A549 (cell line): ENCODE data around the gene NAV2. TPM values are rescaled to one million over a fixed set of nuclear protein-coding genes. Genes with fewer than 3 reads are reported as not detected.
A peak's percentile ranks its signal among the peaks of the same experiment; 100 is the strongest.

Experiments
- ATAC-seq, 2 experiments: fragments of 200-7000 bp in 1 of 2; fragments of >200 bp in 1 of 2; cut with Nextera tagmentation in 1 of 2; cut with Tn5 transposase in 1 of 2; 3 replicates each; pipeline versions ENCODE4 v1.8.0 to v1.9.1; 2018 to 2020; ENCODE audit warnings: mild to moderate bottlenecking in 1 of 2, moderate library complexity in 1 of 2
- CTCF ChIA-PET: fragments of 300-600 bp; sonication (Branson Sonifier 250); formaldehyde crosslinking; extraction: SDS; loops from one replicate; lab custom pipeline; 2021; ENCODE audit warnings: antibody characterized with exemption, inconsistent platforms; lab: Yijun Ruan, JAX
- POLR2A ChIA-PET: fragments of 350-600 bp; formaldehyde crosslinking; extraction: SDS; loops from one replicate; lab custom pipeline; 2021; ENCODE audit warnings: antibody characterized with exemption, inconsistent platforms; lab: Yijun Ruan, JAX
- DNase-seq, 2 experiments: peaks; one replicate each; pipeline versions ENCODE4 v3.0.0 to v3.0.0-alpha.2; 2011 to 2016; ENCODE audit warnings: low read depth in 1 of 2, low spot score in 1 of 2
- FAIRE-seq: peaks from 2 replicates; lab custom pipeline; 2011; peaks lifted over from hg19 to GRCh38; lab: Jason Lieb, UNC
- H3K27ac ChIP-seq, 2 experiments: fragments of >200 bp; sonication (Bioruptor Twin); formaldehyde crosslinking; 3 replicates each; pipeline ENCODE4 v1.5.1; 2016 to 2017
- H3K4me1 ChIP-seq: fragments of >200 bp; sonication (Bioruptor Twin); formaldehyde crosslinking; 3 replicates; pipeline ENCODE4 v1.6.1; 2016
- H3K4me2 ChIP-seq: fragments of >200 bp; sonication (Bioruptor Twin); formaldehyde crosslinking; 3 replicates; pipeline ENCODE4 v1.6.1; 2016
- H3K4me3 ChIP-seq: fragments of >200 bp; sonication (Bioruptor Twin); formaldehyde crosslinking; 3 replicates; pipeline ENCODE4 v1.5.1; 2016
- H3K9me3 ChIP-seq: fragments of >200 bp; sonication (Bioruptor Twin); formaldehyde crosslinking; 3 replicates; pipeline ENCODE4 v1.6.1; 2016
- CBX2 ChIP-seq: fragments of 200-600 bp; sonication (generic); IDR thresholded peaks from 2 replicates; pipeline ENCODE4 v1.6.1; 2016; ENCODE audit warnings: low read depth, mild to moderate bottlenecking, borderline replicate concordance
- CEBPB ChIP-seq, 2 experiments: fragments of >200 bp in 1 of 2; sonication (Bioruptor Twin) in 1 of 2; formaldehyde crosslinking in 1 of 2; IDR thresholded peaks; 2 replicates each; pipeline ENCODE4 v1.6.1; 2012 to 2016
- EP300 ChIP-seq, 2 experiments: fragments of >200 bp; sonication (Bioruptor Twin); formaldehyde crosslinking; IDR thresholded peaks; 2 replicates in 1 of 2; 3 replicates in 1 of 2; pipeline ENCODE4 v1.6.1; 2016 to 2017
- ESRRA ChIP-seq: fragments of 150-350 bp; IDR thresholded peaks from 2 replicates; pipeline ENCODE4 v1.6.1; 2014; ENCODE audit warnings: mild to moderate bottlenecking, low read length, borderline replicate concordance
- FOSB ChIP-seq: fragments of 250-450 bp; sonication (Bioruptor Pico); IDR thresholded peaks from 2 replicates; pipeline ENCODE4 v1.5.0; 2020; ENCODE audit warnings: mild to moderate bottlenecking, moderate library complexity
- FOSL2 ChIP-seq, 2 experiments: fragments of 450-650 bp in 1 of 2; fragments of >200 bp in 1 of 2; sonication (Bioruptor Twin) in 1 of 2; formaldehyde crosslinking; IDR thresholded peaks; 2 replicates each; pipeline versions ENCODE4 v1.5.0 to v1.6.1; 2016 to 2020; ENCODE audit warnings: mild to moderate bottlenecking in 1 of 2, moderate library complexity in 1 of 2
- FOXS1 ChIP-seq: fragments of 250-450 bp; sonication (Bioruptor Pico); IDR thresholded peaks from 2 replicates; pipeline ENCODE4 v1.5.0; 2020; ENCODE audit warnings: mild to moderate bottlenecking, moderate library complexity
- GATA3 ChIP-seq: IDR thresholded peaks from 2 replicates; pipeline ENCODE4 v1.6.1; 2012; ENCODE audit warnings: borderline replicate concordance
- HDAC2 ChIP-seq: fragments of 200-600 bp; sonication (generic); IDR thresholded peaks from 2 replicates; pipeline ENCODE4 v1.6.1; 2016
- HOXA7 ChIP-seq: fragments of 250-450 bp; sonication (Bioruptor Pico); IDR thresholded peaks from 2 replicates; pipeline ENCODE4 v1.5.0; 2020; ENCODE audit warnings: mild to moderate bottlenecking, moderate library complexity
- HOXB5 ChIP-seq: fragments of 250-450 bp; sonication (Bioruptor Pico); IDR thresholded peaks from 2 replicates; pipeline ENCODE4 v1.5.0; 2020; ENCODE audit warnings: mild to moderate bottlenecking, moderate library complexity
- MAZ ChIP-seq: fragments of 150-350 bp; IDR thresholded peaks from 2 replicates; pipeline ENCODE4 v1.6.1; 2014; ENCODE audit warnings: antibody characterized with exemption, low read depth, low read length, borderline replicate concordance
- NFE2L2 ChIP-seq: fragments of 150-350 bp; conservative IDR thresholded peaks from 2 replicates; pipeline ENCODE4 v1.6.1; 2014; ENCODE audit warnings: low read length
- NPAS2 ChIP-seq: fragments of 250-450 bp; sonication (Bioruptor Pico); IDR thresholded peaks from 2 replicates; pipeline ENCODE4 v1.8.0; 2022; ENCODE audit warnings: mild to moderate bottlenecking, moderate library complexity, borderline replicate concordance
- PHF8 ChIP-seq: fragments of 200-600 bp; sonication (generic); IDR thresholded peaks from 2 replicates; pipeline ENCODE4 v1.6.1; 2016; ENCODE audit warnings: low read depth, mild to moderate bottlenecking, antibody characterized with exemption, moderate library complexity, borderline replicate concordance
- POLR2A ChIP-seq: IDR thresholded peaks from 2 replicates; pipeline ENCODE4 v1.6.1; 2012; ENCODE audit warnings: mild to moderate bottlenecking, low read length
- POLR2AphosphoS2 ChIP-seq: conservative IDR thresholded peaks from 2 replicates; pipeline ENCODE4 v1.6.1; 2012; ENCODE audit warnings: low read length, improper control_type of control experiment, inconsistent platforms
- RAD21 ChIP-seq, 2 experiments: fragments of >200 bp in 1 of 2; sonication (Bioruptor Twin) in 1 of 2; formaldehyde crosslinking in 1 of 2; IDR thresholded peaks in 1 of 2; conservative IDR thresholded peaks in 1 of 2; 2 replicates in 1 of 2; 3 replicates in 1 of 2; pipeline ENCODE4 v1.6.1; 2012 to 2018; ENCODE audit warnings: inconsistent platforms in 1 of 2
- RARB ChIP-seq: fragments of 250-450 bp; sonication (Bioruptor Pico); IDR thresholded peaks from 2 replicates; pipeline ENCODE4 v1.8.0; 2021; ENCODE audit warnings: mild to moderate bottlenecking, moderate library complexity
- RCOR1 ChIP-seq: fragments of 150-350 bp; IDR thresholded peaks from 2 replicates; pipeline ENCODE4 v1.6.1; 2014; ENCODE audit warnings: antibody characterized with exemption, low read length, low read depth
- RFX5 ChIP-seq: fragments of 450-650 bp; IDR thresholded peaks from 2 replicates; pipeline ENCODE4 v1.7.1; 2014; ENCODE audit warnings: antibody characterized with exemption, mild to moderate bottlenecking, moderate library complexity
- RNF2 ChIP-seq: fragments of 200-600 bp; sonication (generic); IDR thresholded peaks from 2 replicates; pipeline ENCODE4 v1.6.1; 2016; ENCODE audit warnings: low read depth, mild to moderate bottlenecking, antibody characterized with exemption, moderate library complexity, borderline replicate concordance
- SMC3 ChIP-seq: fragments of >200 bp; sonication (Bioruptor Twin); formaldehyde crosslinking; IDR thresholded peaks from 3 replicates; pipeline ENCODE4 v1.6.1; 2018; ENCODE audit warnings: inconsistent platforms
- SREBF2 ChIP-seq: fragments of 450-650 bp; IDR thresholded peaks from 2 replicates; pipeline ENCODE4 v1.6.1; 2014; ENCODE audit warnings: mild to moderate bottlenecking, moderate library complexity
- TFCP2L1 ChIP-seq: fragments of 250-450 bp; sonication (Bioruptor Pico); IDR thresholded peaks from 2 replicates; pipeline ENCODE4 v1.5.0; 2021; ENCODE audit warnings: mild to moderate bottlenecking
- ZFP36 ChIP-seq: fragments of 450-650 bp; IDR thresholded peaks from 2 replicates; pipeline ENCODE4 v1.6.1; 2014; ENCODE audit warnings: borderline replicate concordance; ENCODE audit not compliant: partially characterized antibody
- ZSCAN20 ChIP-seq: fragments of 250-450 bp; sonication (Bioruptor Pico); IDR thresholded peaks from 2 replicates; pipeline ENCODE4 v1.8.0; 2022; ENCODE audit warnings: mild to moderate bottlenecking, moderate library complexity
- WGBS: methylation state at CpG from one replicate; pipeline ENCODE4 v1.1.6; 2017; ENCODE audit errors: missing lambda C conversion rate; 5-methylcytosine and 5-hydroxymethylcytosine counted together
- polyA plus RNA-seq, 4 experiments: library from polyadenylated mRNA; depleted of rRNA in 3 of 4; stranded (reverse); fragments of >200 nt; fragmentation: RNase III in 1 of 4; extraction: RNeasy Plus Mini Kit Qiagen cat#74134 plus additional on column Dnase treatment in 1 of 4; gene quantifications; 2 replicates in 3 of 4; 3 replicates in 1 of 4; pipeline ENCODE4 v1.2.3, GENCODE V29; 2011 to 2017
- TF ChIP-seq, protein P1 (sequence below): IDR thresholded peaks from 2 replicates; pipeline ENCODE4 v1.6.1; 2012
- TF ChIP-seq, protein P2 (sequence below): fragments of 450-650 bp; IDR thresholded peaks from 2 replicates; pipeline ENCODE4 v1.6.1; 2014; ENCODE audit warnings: antibody characterized with exemption

NAV2 gene
- polyA plus RNA-seq, 2 of the 4 experiments (the other 2 are of a cell fraction), result 4.9 to 19.8 TPM

DNA sequence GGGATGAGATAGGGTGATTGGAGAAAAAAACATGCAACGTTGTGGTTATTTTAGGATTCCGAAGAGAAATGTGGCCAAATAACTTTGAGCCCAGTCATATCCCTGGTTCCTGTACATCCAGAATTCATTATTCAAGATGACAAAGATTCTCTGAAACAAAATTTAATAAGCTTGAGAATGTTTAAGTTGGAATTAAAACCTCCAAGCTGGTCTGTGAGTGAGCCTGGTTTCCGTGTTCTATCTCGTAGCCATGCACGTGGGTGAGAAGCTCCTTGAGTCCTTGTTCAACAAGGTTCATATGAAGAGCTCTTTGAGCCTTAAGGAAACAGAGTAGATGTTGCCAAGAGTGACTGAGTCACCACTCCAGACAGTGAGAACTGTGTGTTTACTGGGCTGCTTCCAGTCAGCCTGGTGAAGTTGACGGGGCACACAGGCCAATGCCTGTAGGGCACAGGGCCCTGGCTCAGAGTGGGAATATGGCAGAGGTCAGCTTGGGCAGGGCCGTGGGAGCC is 206.5 kb downstream of the NAV2 start (continued):
- TF ChIP-seq HOXA7 (CRISPR knock-in tag) (no peak), ESRRA (no peak), HOXB5 (CRISPR knock-in tag) (no peak), GATA3 (peak; percentile 22; the same call in 1 of the 2 replicates), RARB (CRISPR knock-in tag) (no peak), RFX5 (no peak), FOSB (CRISPR knock-in tag) (no peak), FOXS1 (CRISPR knock-in tag) (no peak), POLR2A (no peak), NFE2L2 (no peak)
- TF ChIP-seq, protein P1, sequence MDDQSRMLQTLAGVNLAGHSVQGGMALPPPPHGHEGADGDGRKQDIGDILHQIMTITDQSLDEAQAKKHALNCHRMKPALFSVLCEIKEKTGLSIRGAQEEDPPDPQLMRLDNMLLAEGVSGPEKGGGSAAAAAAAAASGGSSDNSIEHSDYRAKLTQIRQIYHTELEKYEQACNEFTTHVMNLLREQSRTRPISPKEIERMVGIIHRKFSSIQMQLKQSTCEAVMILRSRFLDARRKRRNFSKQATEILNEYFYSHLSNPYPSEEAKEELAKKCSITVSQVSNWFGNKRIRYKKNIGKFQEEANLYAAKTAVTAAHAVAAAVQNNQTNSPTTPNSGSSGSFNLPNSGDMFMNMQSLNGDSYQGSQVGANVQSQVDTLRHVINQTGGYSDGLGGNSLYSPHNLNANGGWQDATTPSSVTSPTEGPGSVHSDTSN, result no peak
- TF ChIP-seq, all 56 proteins: peak for 6

DNA sequence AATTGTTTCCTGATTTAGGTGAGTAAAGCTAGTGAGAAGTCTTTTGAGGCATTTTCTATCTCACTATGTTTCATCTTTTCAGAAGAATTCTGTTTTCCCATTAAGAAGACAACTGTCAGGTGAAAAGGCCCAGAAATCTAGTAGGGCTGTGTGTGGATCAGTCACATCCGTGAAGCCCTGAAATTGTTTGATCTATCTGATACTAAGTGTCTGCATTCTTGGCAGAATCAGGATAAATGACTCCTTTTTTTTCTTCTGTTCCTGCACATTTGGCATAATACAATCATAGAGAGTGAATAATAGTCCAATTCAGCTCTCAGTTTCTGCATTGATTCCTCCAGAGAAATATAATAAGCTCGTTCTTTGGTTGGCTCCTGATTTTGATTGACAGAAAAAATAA is 208.3 kb downstream of the NAV2 start:
- TF ChIP-seq RCOR1 (no peak), POLR2AphosphoS2 (no peak), CEBPB (IDR thresholded peaks at IDR 0.05) (no peak), RAD21 (conservative IDR thresholded peaks at IDR 0.05 in 1 of 2, IDR thresholded peaks at IDR 0.05 in 1 of 2) (no peak), FOSB (CRISPR knock-in tag) (no peak), ZSCAN20 (CRISPR knock-in tag) (no peak), NPAS2 (no peak), EP300 (IDR thresholded peaks at IDR 0.05) (no peak), PHF8 (no peak), TFCP2L1 (no peak), POLR2A (no peak), RNF2 (no peak), HDAC2 (no peak), RARB (CRISPR knock-in tag) (no peak), CBX2 (no peak), MAZ (no peak)
- TF ChIP-seq, all 56 proteins: peak for 0
- CTCF ChIA-PET, result interaction anchor here (0.9 to 5.1 kb wide), 6 partner anchors 15 to 357 kb away, joined by 3 to 32 read pairs (median 9); no protein-coding TSS in a partner anchor
- FAIRE-seq (no peak), ATAC-seq (no peak), DNase-seq (no peak)
- 71% methylated on average over 2 of the region's 2 CpGs for WGBS
- H3K4me2 ChIP-seq, result no peak overlapping the region
- no peaks in the 10 kb centered on the region for H3K9me3 ChIP-seq
- no peak overlapping the region for H3K4me3 ChIP-seq
- H3K4me1 ChIP-seq, result peaks cover 33% of the 10 kb centered on the region
- H3K27ac ChIP-seq, result no peak overlapping the region
- POLR2A ChIA-PET, result no interaction called here

DNA sequence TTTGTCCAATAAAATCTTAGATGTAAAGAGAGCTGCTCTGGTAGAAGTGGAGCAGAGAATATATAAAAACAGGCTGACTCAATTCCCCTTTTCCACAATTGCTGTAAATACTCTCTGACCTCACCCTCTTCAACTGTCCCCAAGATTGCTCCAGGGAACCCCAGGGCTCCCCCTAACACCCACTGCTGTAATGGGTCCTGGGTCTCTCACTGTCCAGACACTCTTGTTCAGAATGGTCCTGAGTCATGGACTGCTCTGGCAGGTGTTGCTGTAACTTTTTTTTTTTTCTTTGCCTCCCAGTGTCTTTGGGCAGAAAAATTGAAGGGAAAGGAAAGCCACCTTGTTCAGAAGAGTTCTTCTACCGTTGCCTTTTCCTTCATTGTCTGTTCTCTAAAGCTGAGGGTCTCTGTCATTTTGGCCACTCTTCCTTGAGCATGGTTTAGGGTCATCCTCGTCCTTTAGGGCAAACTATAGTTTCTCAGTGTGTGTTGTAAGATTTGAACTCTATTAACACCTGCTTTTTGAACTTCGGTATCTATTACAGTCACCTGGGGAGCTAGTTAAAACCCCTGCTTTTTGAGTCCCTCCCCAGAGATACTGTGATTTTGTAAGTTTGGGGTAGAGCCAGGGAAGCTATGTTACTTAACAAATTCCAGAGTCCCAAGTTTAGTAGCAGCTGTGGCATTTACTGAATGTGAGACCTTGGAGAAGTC is 209.5 kb downstream of the NAV2 start:
- ChIA-PET POLR2A (no interaction called here), CTCF (interaction anchor here (1.0 to 4.9 kb wide), 6 partner anchors 16 to 368 kb away, joined by 3 to 32 read pairs (median 8); no protein-coding TSS in a partner anchor)
- TF ChIP-seq, protein P2, sequence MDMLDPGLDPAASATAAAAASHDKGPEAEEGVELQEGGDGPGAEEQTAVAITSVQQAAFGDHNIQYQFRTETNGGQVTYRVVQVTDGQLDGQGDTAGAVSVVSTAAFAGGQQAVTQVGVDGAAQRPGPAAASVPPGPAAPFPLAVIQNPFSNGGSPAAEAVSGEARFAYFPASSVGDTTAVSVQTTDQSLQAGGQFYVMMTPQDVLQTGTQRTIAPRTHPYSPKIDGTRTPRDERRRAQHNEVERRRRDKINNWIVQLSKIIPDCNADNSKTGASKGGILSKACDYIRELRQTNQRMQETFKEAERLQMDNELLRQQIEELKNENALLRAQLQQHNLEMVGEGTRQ, result no peak
- no peak for TF ChIP-seq SREBF2
- no peak for TF ChIP-seq FOSL2 (IDR thresholded peaks at IDR 0.05)
- TF ChIP-seq FOSL2 (CRISPR knock-in tag; IDR thresholded peaks at IDR 0.05), result no peak
- no peak for TF ChIP-seq ZFP36
- TF ChIP-seq SMC3, result no peak
- ATAC-seq (no peak), DNase-seq (no peak), FAIRE-seq (no peak)
- Histone ChIP-seq H3K27ac (0 out of 6 replicates have a peak overlapping the region, but pooled peaks of 1 of the 2 experiments have one; percentile 12), H3K4me3 (no peak overlapping the region), H3K4me1 (peaks cover 33% of the 10 kb centered on the region), H3K9me3 (no peaks in the 10 kb centered on the region), H3K4me2 (no peak overlapping the region)
- WGBS, result 47% methylated on average over 3 of the region's 3 CpGs
